ENCODE results near the gene LAMA1.

- TF ChIP-seq, protein P1, sequence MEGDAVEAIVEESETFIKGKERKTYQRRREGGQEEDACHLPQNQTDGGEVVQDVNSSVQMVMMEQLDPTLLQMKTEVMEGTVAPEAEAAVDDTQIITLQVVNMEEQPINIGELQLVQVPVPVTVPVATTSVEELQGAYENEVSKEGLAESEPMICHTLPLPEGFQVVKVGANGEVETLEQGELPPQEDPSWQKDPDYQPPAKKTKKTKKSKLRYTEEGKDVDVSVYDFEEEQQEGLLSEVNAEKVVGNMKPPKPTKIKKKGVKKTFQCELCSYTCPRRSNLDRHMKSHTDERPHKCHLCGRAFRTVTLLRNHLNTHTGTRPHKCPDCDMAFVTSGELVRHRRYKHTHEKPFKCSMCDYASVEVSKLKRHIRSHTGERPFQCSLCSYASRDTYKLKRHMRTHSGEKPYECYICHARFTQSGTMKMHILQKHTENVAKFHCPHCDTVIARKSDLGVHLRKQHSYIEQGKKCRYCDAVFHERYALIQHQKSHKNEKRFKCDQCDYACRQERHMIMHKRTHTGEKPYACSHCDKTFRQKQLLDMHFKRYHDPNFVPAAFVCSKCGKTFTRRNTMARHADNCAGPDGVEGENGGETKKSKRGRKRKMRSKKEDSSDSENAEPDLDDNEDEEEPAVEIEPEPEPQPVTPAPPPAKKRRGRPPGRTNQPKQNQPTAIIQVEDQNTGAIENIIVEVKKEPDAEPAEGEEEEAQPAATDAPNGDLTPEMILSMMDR (IDR thresholded peaks at IDR 0.05 in 8 of 11, conservative IDR thresholded peaks at IDR 0.05 in 3 of 11) = no peak
- no peak for TF ChIP-seq POLR2AphosphoS5 (IDR thresholded peaks at IDR 0.05)
Measured at GRCh38 chr18:7035807-7036206, 81.8 kb downstream of the LAMA1 start.
